NCI-H1092 treated with DMSO at 0.1 percent for 48 hours (cell line): Measurements from ENCODE around the gene FAM83C.

Experiments
- DNase-seq: peaks from one replicate; lab custom pipeline; 2025; lab: John Stamatoyannopoulos, UW

The FAM83C gene

GRCh38 chr20:35283441-35284266 lies 8.6 kb downstream of the FAM83C start:
- DNase-seq: no peak

DNA sequence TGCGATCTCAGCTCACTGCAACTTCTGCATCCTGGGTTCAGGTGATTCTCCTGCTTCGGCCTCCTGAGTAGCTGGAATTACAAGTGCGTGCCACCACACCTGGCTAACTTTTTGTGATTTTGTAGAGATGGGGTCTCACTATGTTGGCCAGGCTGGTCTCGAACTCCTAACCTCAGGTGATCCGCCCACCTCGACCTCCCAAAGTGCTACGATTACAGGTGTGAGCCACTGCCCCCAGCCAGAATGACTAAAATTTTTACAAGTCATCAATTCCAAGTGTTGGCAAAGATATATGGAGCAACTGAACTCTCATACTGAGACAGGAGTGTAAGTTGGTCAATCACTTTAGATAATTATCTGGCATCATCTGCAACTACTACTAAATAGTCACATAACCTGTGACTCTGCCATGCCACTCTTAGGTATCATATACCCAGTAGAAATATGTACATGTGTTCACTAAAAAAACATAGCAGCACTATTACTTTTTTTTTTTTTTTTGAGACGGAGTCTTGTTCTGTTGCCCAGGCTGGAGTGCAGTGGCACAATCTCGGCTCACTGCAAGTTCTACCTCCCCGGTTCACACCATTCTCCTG lies 10.6 kb downstream of the FAM83C start:
- no peak for DNase-seq

- DNase-seq: no peak
Observed at GRCh38 chr20:35280523-35280922, 11.7 kb downstream of the FAM83C start.

GRCh38 chr20:35279533-35280174 lies 12.6 kb downstream of the FAM83C start:
- DNase-seq: no peak

DNA sequence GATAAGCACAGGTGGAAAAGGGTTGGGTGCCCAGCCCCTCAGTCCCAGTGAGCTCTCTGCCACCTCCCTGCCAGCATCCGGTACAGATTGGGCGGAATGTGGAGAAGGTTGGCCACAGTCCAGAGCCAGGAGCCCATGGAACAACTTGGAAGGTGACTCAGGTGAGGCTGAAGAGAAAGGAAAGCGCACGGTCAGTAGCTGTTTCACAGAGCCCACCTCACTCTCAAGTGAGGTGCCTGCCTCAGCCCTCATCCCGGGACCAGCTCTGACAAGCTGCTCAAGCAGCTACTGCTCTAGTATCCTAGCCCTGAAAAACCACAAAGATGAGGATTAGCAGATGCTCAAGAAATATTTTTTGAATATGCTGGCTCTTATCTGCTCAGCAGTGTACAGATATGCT lies 13.2 kb downstream of the FAM83C start:
- no peak for DNase-seq

GRCh38 chr20:35277531-35278395 lies 14.5 kb downstream of the FAM83C start, which contains the start of gene MMP24OS:
Gene MMP24OS (minus strand): TSS chr20:35278122. CDS start chr20:35277929, 193 bp downstream.
- peak; percentile 79 for DNase-seq

- no peak for DNase-seq
Observed at GRCh38 chr20:35277127-35277526, 15.1 kb downstream of the FAM83C start.

- DNase-seq: no peak
Observed at GRCh38 chr20:35276408-35276807, 15.8 kb downstream of the FAM83C start.

- DNase-seq: no peak
Observed at GRCh38 chr20:35275741-35276251, 16.4 kb downstream of the FAM83C start.

DNA sequence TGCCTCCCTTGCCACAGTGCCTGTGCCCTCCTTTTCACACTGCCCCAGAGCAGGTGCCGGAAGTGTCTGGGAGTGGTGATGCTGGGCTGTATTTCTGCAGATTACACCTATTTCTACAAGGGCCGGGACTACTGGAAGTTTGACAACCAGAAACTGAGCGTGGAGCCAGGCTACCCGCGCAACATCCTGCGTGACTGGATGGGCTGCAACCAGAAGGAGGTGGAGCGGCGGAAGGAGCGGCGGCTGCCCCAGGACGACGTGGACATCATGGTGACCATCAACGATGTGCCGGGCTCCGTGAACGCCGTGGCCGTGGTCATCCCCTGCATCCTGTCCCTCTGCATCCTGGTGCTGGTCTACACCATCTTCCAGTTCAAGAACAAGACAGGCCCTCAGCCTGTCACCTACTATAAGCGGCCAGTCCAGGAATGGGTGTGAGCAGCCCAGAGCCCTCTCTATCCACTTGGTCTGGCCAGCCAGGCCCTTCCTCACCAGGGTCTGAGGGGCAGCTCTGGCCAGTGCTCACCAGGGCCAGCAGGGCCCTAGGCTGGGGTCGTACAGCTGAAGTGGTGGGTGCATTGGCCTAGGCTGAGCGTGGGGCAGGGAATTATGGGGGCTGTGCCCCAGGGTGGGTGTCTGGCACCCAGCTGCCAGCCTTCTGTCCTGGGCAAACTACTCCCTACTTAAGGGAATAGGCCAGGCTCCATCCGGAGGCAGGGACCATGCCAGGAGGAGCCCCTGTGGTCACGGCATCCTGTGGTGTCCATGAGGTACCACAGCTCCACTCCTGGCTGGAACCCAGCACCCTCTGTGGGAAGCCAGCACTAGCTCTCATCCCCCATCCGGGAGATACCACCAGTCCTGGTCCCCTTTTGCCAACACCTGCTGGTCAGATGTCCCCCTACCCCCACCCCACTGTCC lies 17.8 kb downstream of the FAM83C start:
- DNase-seq: no peak

- no peak for DNase-seq
Observed at GRCh38 chr20:35273449-35274171, 18.6 kb downstream of the FAM83C start.

DNA sequence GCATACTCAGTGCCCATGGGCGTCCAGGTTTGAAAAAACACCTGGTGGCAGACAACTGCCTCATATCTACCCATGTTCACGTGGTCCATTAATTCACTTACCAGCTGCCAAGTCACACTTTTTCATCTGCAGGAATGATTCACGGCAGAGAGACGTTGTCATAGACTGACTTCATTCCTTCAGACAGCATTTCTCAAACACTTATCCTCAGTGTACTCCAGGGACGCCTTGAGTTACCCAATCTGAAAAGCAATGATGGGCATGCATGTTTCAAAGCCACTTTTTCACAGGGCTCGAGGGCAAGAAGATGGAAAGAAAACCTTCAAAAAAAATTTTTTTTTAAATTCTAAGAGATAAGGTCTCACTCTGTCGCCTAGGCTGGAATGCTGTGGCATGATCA lies 20.3 kb downstream of the FAM83C start:
- no peak for DNase-seq

DNA sequence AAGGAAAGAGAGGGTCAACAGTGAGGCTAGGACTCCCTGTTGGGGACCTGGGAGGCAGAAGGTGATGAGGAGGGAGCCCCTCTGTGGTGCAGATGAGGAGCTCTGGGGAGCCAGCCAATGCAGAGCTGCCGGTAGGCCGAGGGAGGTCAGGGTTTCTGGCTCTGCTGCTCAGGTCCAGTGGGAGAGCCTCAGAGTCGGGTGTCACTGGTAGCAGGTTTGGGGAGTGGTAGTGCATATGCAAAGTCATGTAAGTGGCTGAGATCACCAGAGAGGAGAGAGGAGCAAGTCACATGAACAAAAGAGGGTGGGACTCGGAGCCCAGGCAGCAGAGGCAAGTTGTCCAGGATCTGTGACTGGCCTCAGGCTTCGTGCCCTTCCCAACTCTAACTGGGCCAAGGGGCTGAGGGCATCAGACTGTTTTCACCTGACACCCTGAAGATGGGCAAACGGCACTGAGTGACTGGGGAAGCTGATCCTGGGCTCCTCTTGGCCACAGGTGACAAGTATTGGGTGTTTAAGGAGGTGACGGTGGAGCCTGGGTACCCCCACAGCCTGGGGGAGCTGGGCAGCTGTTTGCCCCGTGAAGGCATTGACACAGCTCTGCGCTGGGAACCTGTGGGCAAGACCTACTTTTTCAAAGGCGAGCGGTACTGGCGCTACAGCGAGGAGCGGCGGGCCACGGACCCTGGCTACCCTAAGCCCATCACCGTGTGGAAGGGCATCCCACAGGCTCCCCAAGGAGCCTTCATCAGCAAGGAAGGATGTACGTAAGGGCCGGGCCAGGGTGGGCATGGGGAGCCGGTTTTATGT lies 20.9 kb downstream of the FAM83C start:
- DNase-seq: no peak

- no peak for DNase-seq
Observed at GRCh38 chr20:35270021-35270902, 22.0 kb downstream of the FAM83C start.

DNA sequence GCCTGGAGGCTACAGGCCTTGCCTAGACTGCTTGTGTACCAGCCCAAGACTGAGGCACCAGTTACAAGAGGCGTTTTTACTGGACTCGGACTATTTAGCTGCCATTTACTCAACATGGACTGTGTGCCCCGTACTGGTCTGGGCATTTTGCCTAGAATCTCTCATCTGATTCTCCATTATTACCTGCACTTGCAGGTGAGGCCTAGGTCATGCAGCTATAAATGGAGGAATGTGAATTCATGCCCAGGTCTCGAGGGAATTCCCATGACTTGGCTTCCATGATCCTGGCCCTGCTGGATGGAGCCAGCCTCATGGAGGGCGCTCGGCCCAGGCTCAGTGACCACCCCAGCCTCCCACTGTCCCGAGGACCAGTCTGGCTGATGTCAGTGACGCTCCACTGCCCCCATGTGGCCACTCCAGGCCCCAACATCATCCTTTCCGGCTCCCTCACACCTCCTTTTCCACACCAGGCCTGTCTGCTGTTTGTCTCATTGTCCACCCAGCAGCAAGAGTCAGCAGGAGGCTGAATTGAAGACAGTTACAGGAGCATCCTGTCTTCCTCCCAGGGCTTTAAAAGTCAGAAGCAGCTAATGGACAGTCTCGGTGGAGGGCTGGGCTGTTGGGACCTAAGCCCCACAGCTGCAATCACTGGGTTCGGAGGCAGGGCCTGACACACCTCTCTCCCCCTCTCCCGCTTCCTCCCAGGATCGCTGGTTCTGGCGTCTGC lies 23.0 kb downstream of the FAM83C start:
- peak; percentile 27 for DNase-seq

DNA sequence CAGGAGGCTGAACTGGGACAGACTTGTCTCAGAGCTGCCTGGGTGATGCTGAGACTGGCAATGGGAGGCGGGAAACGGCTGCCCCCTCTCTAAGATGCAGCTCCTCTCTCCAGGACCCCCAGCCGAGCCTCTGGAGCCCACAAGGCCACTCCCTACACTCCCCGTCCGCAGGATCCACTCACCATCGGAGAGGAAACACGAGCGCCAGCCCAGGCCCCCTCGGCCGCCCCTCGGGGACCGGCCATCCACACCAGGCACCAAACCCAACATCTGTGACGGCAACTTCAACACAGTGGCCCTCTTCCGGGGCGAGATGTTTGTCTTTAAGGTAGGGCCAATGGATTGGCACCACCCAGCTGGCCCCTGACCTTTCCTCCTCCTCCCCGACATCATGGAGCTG lies 25.1 kb downstream of the FAM83C start:
- no peak for DNase-seq

DNA sequence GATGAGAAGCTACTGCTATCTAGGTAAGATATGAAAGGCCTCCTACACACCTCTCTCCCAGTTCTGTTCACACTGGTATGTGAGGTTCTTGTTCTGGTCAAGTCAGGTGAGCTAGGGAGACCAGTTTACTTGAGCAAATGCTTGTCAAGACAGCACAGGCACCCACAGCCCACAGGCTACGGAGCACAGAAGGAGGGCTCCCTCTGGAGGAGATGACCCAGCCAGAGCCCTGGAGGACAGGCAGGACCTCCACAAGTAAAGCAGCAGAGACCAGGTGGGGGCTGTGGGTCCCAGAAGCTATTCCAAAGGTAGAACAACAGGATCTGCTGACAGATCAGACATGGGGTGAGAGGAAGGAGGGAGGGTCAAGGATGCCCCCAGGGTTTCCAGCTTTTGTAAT lies 27.5 kb downstream of the FAM83C start:
- DNase-seq: no peak
